Left renal cortex interstitium (tissue), 4 donors: ENCODE data around the gene MRPL57. TPM values are rescaled to one million over a fixed set of nuclear protein-coding genes. Genes with fewer than 3 reads are reported as not detected.

Experiments used
- polyA plus RNA-seq, 4 donors: library from polyadenylated mRNA; unstranded; fragments of 120-200 nt; gene quantifications; one replicate each; pipeline ENCODE4 v1.2.1, GENCODE V29; 2013; ENCODE audit not compliant: insufficient read length in 4 of 4

The MRPL57 gene
- polyA plus RNA-seq, 4 donors, result 21.7 to 29.7 (median 24.2) TPM

Other genes with a start within 250 kb of the MRPL57 start
- gene LATS2, start 115.1 kb upstream of the MRPL57 start, polyA plus RNA-seq, result 10 to 100 TPM; 23.6 to 28.3 (median 25.9) TPM
- gene SAP18, start 36.5 kb upstream of the MRPL57 start, polyA plus RNA-seq, result 100 to 1,000 TPM; 220 to 270 (median 240) TPM
- 10 to 100 TPM; 11.8 to 15.1 (median 12.8) TPM for gene SKA3, start 106 bp upstream of the MRPL57 start, polyA plus RNA-seq